GM23338 (cell line): ENCODE data around the gene PHLDB1. TPM values are rescaled to one million over a fixed set of nuclear protein-coding genes. Genes with fewer than 3 reads are reported as not detected.

Experiments
- ATAC-seq: fragments of 200-7000 bp; cut with Tn5 transposase; 3 replicates; pipeline ENCODE4 v1.9.1; 2020
- DNase-seq: peaks from one replicate; pipeline ENCODE4 v3.0.0-alpha.2; 2015; ENCODE audit warnings: low spot score
- H2AFZ ChIP-seq: fragments of 200-600 bp; sonication (generic); 2 replicates; pipeline ENCODE4 v1.8.0; 2016; ENCODE audit warnings: antibody characterized with exemption, mild to moderate bottlenecking, moderate library complexity
- H3F3A ChIP-seq: fragments of 200-600 bp; sonication (generic); replicated peaks from 2 replicates; pipeline ENCODE4 v1.8.0; 2017; ENCODE audit warnings: antibody characterized with exemption, mixed run types, low read depth
- H3K27ac ChIP-seq: fragments of 200-600 bp; sonication (generic); 2 replicates; pipeline ENCODE4 v1.6.1; 2016; ENCODE audit warnings: low read depth
- H3K27me3 ChIP-seq: fragments of 200-600 bp; sonication (generic); 2 replicates; pipeline ENCODE4 v1.8.0; 2016; ENCODE audit warnings: mild to moderate bottlenecking, mixed run types, moderate library complexity; ENCODE audit not compliant: insufficient read depth
- H3K36me3 ChIP-seq: fragments of 200-600 bp; sonication (generic); 2 replicates; pipeline ENCODE4 v1.8.0; 2016; ENCODE audit warnings: mild to moderate bottlenecking; ENCODE audit not compliant: insufficient read depth
- H3K4me1 ChIP-seq: fragments of 200-600 bp; sonication (generic); 2 replicates; pipeline ENCODE4 v1.8.0; 2016; ENCODE audit warnings: mild to moderate bottlenecking, moderate library complexity; ENCODE audit not compliant: insufficient read depth
- H3K4me2 ChIP-seq: fragments of 200-600 bp; sonication (generic); 2 replicates; pipeline ENCODE4 v1.7.1; 2017; ENCODE audit warnings: mixed run types
- H3K4me3 ChIP-seq: fragments of 200-600 bp; sonication (generic); 2 replicates; pipeline ENCODE4 v1.6.1; 2016; ENCODE audit warnings: mixed run types
- H3K79me2 ChIP-seq: fragments of 200-600 bp; sonication (generic); replicated peaks from 2 replicates; pipeline ENCODE4 v1.8.0; 2017; ENCODE audit warnings: mild to moderate bottlenecking; ENCODE audit not compliant: insufficient read depth
- H3K9me2 ChIP-seq: fragments of 200-600 bp; sonication (generic); 2 replicates; pipeline ENCODE4 v1.8.0; 2017; ENCODE audit not compliant: insufficient read depth
- H4K20me1 ChIP-seq: fragments of 200-600 bp; sonication (generic); replicated peaks from 2 replicates; pipeline ENCODE4 v1.8.0; 2017; ENCODE audit warnings: mild to moderate bottlenecking; ENCODE audit not compliant: insufficient read depth
- H3K27ac Mint-ChIP-seq: 2 replicates; pipeline ENCODE4 v1.8.0; 2020; ENCODE audit warnings: inconsistent platforms, mild to moderate bottlenecking, moderate library complexity, mixed read lengths
- H3K27me3 Mint-ChIP-seq: 3 replicates; pipeline ENCODE4 v1.8.0; 2022; ENCODE audit warnings: low read depth, mild to moderate bottlenecking, moderate library complexity, mixed read lengths, inconsistent platforms; ENCODE audit not compliant: insufficient read depth, poor library complexity
- H3K36me3 Mint-ChIP-seq: 3 replicates; pipeline ENCODE4 v1.8.0; 2021; ENCODE audit warnings: low read depth, mild to moderate bottlenecking, inconsistent platforms, moderate library complexity, mixed read lengths
- H3K4me1 Mint-ChIP-seq: 3 replicates; pipeline ENCODE4 v1.8.0; 2020; ENCODE audit warnings: mild to moderate bottlenecking, inconsistent platforms, mixed read lengths
- H3K4me3 Mint-ChIP-seq: 3 replicates; pipeline ENCODE4 v1.8.0; 2021; ENCODE audit warnings: moderate library complexity, mild to moderate bottlenecking, inconsistent platforms, mixed read lengths
- H3K9me3 Mint-ChIP-seq: 3 replicates; pipeline ENCODE4 v1.8.0; 2020; ENCODE audit warnings: moderate library complexity, mild to moderate bottlenecking, inconsistent platforms, mixed read lengths
- CREB1 ChIP-seq: fragments of 250-450 bp; sonication (Bioruptor Pico); IDR thresholded peaks from 2 replicates; pipeline ENCODE4 v1.5.0; 2020; ENCODE audit warnings: low read depth, mild to moderate bottlenecking, moderate library complexity
- ETS1 ChIP-seq: IDR thresholded peaks from 2 replicates; pipeline ENCODE4 v1.6.1; 2016; ENCODE audit warnings: antibody characterized with exemption
- EZH2 ChIP-seq: fragments of 200-600 bp; sonication (generic); IDR thresholded peaks from one replicate; pipeline ENCODE4 v1.8.0; 2017; ENCODE audit warnings: antibody characterized with exemption, mild to moderate bottlenecking, low read depth; ENCODE audit not compliant: unreplicated experiment
- EZH2phosphoT487 ChIP-seq: fragments of 200-600 bp; sonication (generic); IDR thresholded peaks from one replicate; pipeline ENCODE4 v1.8.1; 2018; ENCODE audit warnings: antibody characterized with exemption; ENCODE audit not compliant: unreplicated experiment
- JUNB ChIP-seq: IDR thresholded peaks from one replicate; pipeline ENCODE4 v1.6.1; 2016; ENCODE audit warnings: antibody characterized with exemption; ENCODE audit not compliant: unreplicated experiment
- NANOG ChIP-seq: IDR thresholded peaks from 2 replicates; pipeline ENCODE4 v1.6.1; 2016; ENCODE audit warnings: antibody characterized with exemption, borderline replicate concordance
- POLR2AphosphoS5 ChIP-seq: IDR thresholded peaks from 2 replicates; pipeline ENCODE4 v1.6.1; 2016; ENCODE audit warnings: antibody characterized with exemption, low read depth
- REST ChIP-seq: IDR thresholded peaks from one replicate; pipeline ENCODE4 v1.6.1; 2018; ENCODE audit warnings: antibody characterized with exemption; ENCODE audit not compliant: unreplicated experiment
- STAT1 ChIP-seq: IDR thresholded peaks from one replicate; pipeline ENCODE4 v1.6.1; 2016; ENCODE audit warnings: antibody characterized with exemption; ENCODE audit not compliant: unreplicated experiment
- ZNF114 ChIP-seq: fragments of 250-450 bp; sonication (Bioruptor Pico); IDR thresholded peaks from 2 replicates; pipeline ENCODE4 v1.5.0; 2020; ENCODE audit warnings: mild to moderate bottlenecking, moderate library complexity
- ZNF331 ChIP-seq: fragments of 250-450 bp; sonication (Bioruptor Pico); IDR thresholded peaks from 2 replicates; pipeline ENCODE4 v1.5.0; 2020; ENCODE audit warnings: low read depth, mild to moderate bottlenecking, moderate library complexity
- polyA plus RNA-seq: library from polyadenylated mRNA; unstranded; fragments of >200 nt; fragmentation: Nextera tagmentation; extraction: Ambion mirVana; gene quantifications from 2 replicates; pipeline ENCODE4 v1.2.1, GENCODE V29; 2016
- total RNA-seq: library from RNA; depleted of rRNA; stranded (reverse); fragments of >200 nt; shearing (Covaris generic); gene quantifications from 2 replicates; pipeline ENCODE4 v1.2.3, GENCODE V29; 2014
- TF ChIP-seq, protein P1 (sequence below): fragments of 250-450 bp; sonication (Bioruptor Pico); IDR thresholded peaks from 2 replicates; pipeline ENCODE4 v1.5.0; 2020; ENCODE audit warnings: mild to moderate bottlenecking, moderate library complexity
- TF ChIP-seq, protein P2 (sequence below), 2 experiments: fragments of 200-600 bp in 1 of 2; sonication (generic) in 1 of 2; conservative IDR thresholded peaks; 2 replicates each; pipeline versions ENCODE4 v1.5.1 to v1.6.1; 2016 to 2017; ENCODE audit warnings: antibody characterized with exemption in 2 of 2, low read depth in 2 of 2, mild to moderate bottlenecking in 2 of 2, moderate library complexity in 1 of 2

The PHLDB1 gene
- total and polyA plus RNA-seq, 2 experiments from 2014 or later = 46.0 to 85.2 TPM

DNA sequence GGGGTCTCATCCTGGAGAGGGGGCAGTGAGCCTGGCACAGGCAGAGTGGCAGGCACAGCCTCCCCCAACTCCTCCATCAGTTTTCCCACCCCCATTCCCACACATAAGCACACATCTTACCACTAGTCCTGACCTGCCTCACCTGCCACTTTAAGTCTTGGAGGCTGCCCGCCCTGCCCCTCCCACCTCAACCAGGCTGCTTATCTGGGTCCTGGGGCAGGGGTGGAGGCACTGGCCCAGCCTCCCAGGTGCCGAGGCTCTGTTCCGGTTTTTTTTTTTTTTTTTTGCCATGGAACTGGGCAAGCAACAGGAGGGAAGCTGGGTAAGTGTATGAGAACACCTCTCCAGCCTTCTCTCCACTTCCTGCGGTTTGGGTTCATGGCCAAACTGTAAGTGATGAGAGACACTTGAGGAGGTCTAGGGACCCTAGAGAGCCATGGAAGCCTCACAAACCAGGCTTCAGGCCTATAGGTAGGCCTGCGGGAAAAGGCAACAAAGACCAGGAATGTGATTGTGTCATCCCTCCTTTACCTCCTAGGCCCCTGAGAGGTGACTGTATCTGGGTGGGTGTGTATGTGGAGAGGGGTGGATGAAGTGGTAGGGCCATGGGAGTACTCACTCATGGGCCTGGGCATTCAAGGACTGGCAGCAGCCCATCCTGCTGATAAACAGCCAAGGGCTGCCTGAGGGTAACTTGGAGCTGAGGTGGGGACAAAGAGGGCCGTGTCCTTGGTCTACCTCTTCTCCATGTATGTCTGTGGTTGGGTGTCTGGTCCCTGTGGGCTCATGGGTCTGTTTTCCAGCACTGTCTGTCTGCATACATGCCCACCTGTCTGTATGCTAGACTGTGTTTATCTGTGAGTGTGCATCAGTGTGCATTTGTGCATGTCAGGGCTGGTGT lies 22.6 kb downstream of the PHLDB1 start:
- H3K36me3 Mint-ChIP-seq = peaks cover 43% of the 10 kb centered on the region
- peaks cover 19% of the 10 kb centered on the region for H3K4me1 Mint-ChIP-seq
- TF ChIP-seq ETS1 (no peak), EZH2phosphoT487 (no peak), NANOG (no peak), REST (no peak), ZNF114 (CRISPR knock-in tag) (no peak), EZH2 (no peak), ZNF331 (CRISPR knock-in tag) (no peak), POLR2AphosphoS5 (no peak), STAT1 (no peak), CREB1 (CRISPR knock-in tag) (no peak), JUNB (no peak)
- TF ChIP-seq, protein P1, sequence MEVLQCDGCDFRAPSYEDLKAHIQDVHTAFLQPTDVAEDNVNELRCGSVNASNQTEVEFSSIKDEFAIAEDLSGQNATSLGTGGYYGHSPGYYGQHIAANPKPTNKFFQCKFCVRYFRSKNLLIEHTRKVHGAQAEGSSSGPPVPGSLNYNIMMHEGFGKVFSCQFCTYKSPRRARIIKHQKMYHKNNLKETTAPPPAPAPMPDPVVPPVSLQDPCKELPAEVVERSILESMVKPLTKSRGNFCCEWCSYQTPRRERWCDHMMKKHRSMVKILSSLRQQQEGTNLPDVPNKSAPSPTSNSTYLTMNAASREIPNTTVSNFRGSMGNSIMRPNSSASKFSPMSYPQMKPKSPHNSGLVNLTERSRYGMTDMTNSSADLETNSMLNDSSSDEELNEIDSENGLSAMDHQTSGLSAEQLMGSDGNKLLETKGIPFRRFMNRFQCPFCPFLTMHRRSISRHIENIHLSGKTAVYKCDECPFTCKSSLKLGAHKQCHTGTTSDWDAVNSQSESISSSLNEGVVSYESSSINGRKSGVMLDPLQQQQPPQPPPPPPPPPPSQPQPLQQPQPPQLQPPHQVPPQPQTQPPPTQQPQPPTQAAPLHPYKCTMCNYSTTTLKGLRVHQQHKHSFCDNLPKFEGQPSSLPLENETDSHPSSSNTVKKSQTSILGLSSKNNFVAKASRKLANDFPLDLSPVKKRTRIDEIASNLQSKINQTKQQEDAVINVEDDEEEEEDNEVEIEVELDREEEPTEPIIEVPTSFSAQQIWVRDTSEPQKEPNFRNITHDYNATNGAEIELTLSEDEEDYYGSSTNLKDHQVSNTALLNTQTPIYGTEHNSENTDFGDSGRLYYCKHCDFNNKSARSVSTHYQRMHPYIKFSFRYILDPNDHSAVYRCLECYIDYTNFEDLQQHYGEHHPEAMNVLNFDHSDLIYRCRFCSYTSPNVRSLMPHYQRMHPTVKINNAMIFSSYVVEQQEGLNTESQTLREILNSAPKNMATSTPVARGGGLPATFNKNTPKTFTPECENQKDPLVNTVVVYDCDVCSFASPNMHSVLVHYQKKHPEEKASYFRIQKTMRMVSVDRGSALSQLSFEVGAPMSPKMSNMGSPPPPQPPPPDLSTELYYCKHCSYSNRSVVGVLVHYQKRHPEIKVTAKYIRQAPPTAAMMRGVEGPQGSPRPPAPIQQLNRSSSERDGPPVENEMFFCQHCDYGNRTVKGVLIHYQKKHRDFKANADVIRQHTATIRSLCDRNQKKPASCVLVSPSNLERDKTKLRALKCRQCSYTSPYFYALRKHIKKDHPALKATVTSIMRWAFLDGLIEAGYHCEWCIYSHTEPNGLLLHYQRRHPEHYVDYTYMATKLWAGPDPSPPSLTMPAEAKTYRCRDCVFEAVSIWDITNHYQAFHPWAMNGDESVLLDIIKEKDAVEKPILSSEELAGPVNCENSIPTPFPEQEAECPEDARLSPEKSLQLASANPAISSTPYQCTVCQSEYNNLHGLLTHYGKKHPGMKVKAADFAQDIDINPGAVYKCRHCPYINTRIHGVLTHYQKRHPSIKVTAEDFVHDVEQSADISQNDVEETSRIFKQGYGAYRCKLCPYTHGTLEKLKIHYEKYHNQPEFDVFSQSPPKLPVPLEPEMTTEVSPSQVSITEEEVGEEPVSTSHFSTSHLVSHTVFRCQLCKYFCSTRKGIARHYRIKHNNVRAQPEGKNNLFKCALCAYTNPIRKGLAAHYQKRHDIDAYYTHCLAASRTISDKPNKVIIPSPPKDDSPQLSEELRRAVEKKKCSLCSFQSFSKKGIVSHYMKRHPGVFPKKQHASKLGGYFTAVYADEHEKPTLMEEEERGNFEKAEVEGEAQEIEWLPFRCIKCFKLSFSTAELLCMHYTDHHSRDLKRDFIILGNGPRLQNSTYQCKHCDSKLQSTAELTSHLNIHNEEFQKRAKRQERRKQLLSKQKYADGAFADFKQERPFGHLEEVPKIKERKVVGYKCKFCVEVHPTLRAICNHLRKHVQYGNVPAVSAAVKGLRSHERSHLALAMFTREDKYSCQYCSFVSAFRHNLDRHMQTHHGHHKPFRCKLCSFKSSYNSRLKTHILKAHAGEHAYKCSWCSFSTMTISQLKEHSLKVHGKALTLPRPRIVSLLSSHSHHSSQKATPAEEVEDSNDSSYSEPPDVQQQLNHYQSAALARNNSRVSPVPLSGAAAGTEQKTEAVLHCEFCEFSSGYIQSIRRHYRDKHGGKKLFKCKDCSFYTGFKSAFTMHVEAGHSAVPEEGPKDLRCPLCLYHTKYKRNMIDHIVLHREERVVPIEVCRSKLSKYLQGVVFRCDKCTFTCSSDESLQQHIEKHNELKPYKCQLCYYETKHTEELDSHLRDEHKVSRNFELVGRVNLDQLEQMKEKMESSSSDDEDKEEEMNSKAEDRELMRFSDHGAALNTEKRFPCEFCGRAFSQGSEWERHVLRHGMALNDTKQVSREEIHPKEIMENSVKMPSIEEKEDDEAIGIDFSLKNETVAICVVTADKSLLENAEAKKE (CRISPR knock-in tag) = no peak
- TF ChIP-seq, protein P2, sequence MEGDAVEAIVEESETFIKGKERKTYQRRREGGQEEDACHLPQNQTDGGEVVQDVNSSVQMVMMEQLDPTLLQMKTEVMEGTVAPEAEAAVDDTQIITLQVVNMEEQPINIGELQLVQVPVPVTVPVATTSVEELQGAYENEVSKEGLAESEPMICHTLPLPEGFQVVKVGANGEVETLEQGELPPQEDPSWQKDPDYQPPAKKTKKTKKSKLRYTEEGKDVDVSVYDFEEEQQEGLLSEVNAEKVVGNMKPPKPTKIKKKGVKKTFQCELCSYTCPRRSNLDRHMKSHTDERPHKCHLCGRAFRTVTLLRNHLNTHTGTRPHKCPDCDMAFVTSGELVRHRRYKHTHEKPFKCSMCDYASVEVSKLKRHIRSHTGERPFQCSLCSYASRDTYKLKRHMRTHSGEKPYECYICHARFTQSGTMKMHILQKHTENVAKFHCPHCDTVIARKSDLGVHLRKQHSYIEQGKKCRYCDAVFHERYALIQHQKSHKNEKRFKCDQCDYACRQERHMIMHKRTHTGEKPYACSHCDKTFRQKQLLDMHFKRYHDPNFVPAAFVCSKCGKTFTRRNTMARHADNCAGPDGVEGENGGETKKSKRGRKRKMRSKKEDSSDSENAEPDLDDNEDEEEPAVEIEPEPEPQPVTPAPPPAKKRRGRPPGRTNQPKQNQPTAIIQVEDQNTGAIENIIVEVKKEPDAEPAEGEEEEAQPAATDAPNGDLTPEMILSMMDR (conservative IDR thresholded peaks at IDR 0.05; ENCODE audit: low read depth in 2 of 2) = no peak
- peaks cover 18% of the 10 kb centered on the region for H3K27me3 Mint-ChIP-seq
- ATAC-seq = no peak
- no peak overlapping the region for H3K4me3 Mint-ChIP-seq
- peaks cover 10% of the 10 kb centered on the region; the same call in 1 of the 2 replicates for H3K36me3 ChIP-seq
- no peak overlapping the region for H3K27ac Mint-ChIP-seq
- H3K4me1 ChIP-seq = peaks cover 7% of the 10 kb centered on the region
- H3F3A ChIP-seq = peaks cover 4% of the 10 kb centered on the region; the same call in 1 of the 2 replicates
- H4K20me1 ChIP-seq = peaks cover 3% of the 10 kb centered on the region; the same call in 1 of the 2 replicates
- no peaks in the 10 kb centered on the region for H3K79me2 ChIP-seq
- no peaks in the 10 kb centered on the region for H3K27me3 ChIP-seq
- H2AFZ ChIP-seq = no peak overlapping the region
- no peak overlapping the region for H3K4me3 ChIP-seq
- no peak for DNase-seq
- H3K9me3 Mint-ChIP-seq = no peaks in the 10 kb centered on the region
- H3K4me2 ChIP-seq = no peak overlapping the region
- no peaks in the 10 kb centered on the region for H3K9me2 ChIP-seq
- H3K27ac ChIP-seq = no peak overlapping the region
